Measurements from ENCODE around the gene NCK2. TPM values are rescaled to one million over a fixed set of nuclear protein-coding genes. Genes with fewer than 3 reads are reported as not detected.

The NCK2 gene
- total RNA-seq, 8 experiments from 2014 or later: 5.5 to 43.3 (median 27.3) TPM

GRCh38 chr2:105934467-105934866 is 189.8 kb downstream of the NCK2 start:
- in situ Hi-C loops (cut with MboI; ENCODE audit: low pct_unique_long_range_greater_than_20kb in 2 of 9, low sequenced_read_pairs in 9 of 9, unreplicated experiment in 9 of 9): loop anchor here in 1 of 9 experiments (25.0 kb wide), 2 partner anchors 97 to 372 kb away; no protein-coding TSS in a partner anchor
- WGBS, 10 experiments: 0 to 73% (median 45%) methylated on average over 1 to 6 of the region's 7 CpGs; no CpG with 5 or more reads in 1 of the 10 experiments
- no peak overlapping the region for H3K27ac ChIP-seq

GRCh38 chr2:105935063-105935462 is 190.4 kb downstream of the NCK2 start:
- Histone ChIP-seq H3K4me1 (replicated peaks in 1 of 2) (peaks cover 2 to 7% of the 10 kb centered on the region in 2 donors), H3K4me3 (no peak overlapping the region), H3K27ac (no peak overlapping the region)
- in situ Hi-C loops (cut with MboI; ENCODE audit: low pct_unique_long_range_greater_than_20kb in 2 of 9, low sequenced_read_pairs in 9 of 9, unreplicated experiment in 9 of 9): loop anchor here in 1 of 9 experiments (25.0 kb wide), 2 partner anchors 98 to 373 kb away; no protein-coding TSS in a partner anchor
- no peak for ATAC-seq (replicated peaks in 6 of 8)
- WGBS, 10 experiments: 0 to 92% (median 63%) methylated on average over 1 to 3 of the region's 3 CpGs; no CpG with 5 or more reads in 3 of the 10 experiments

More at GRCh38 chr2:105934467-105934866, 189.8 kb downstream of the NCK2 start:
- peaks cover 2 to 7% of the 10 kb centered on the region in 2 donors for H3K4me1 ChIP-seq (replicated peaks in 1 of 2)
- no peak overlapping the region for H3K4me3 ChIP-seq
- peak in 1 of 8 experiments; percentile 49 for ATAC-seq (replicated peaks in 6 of 8)

GRCh38 chr2:105936954-105937353 is 192.2 kb downstream of the NCK2 start:
- no peak for ATAC-seq (replicated peaks in 6 of 8)
- H3K4me3 ChIP-seq: no peak overlapping the region
- 33 to 100% (median 83%) methylated on average over 1 to 4 of the region's 6 CpGs; no CpG with 5 or more reads in 6 of the 10 experiments for WGBS, 10 experiments
- H3K4me1 ChIP-seq (replicated peaks in 1 of 2): peaks cover 2 to 7% of the 10 kb centered on the region in 2 donors
- in situ Hi-C loops (cut with MboI; ENCODE audit: low pct_unique_long_range_greater_than_20kb in 2 of 9, low sequenced_read_pairs in 9 of 9, unreplicated experiment in 9 of 9): loop anchor here in 1 of 9 experiments (25.0 kb wide), 2 partner anchors 100 to 375 kb away; no protein-coding TSS in a partner anchor
- no peak overlapping the region for H3K27ac ChIP-seq

DNA sequence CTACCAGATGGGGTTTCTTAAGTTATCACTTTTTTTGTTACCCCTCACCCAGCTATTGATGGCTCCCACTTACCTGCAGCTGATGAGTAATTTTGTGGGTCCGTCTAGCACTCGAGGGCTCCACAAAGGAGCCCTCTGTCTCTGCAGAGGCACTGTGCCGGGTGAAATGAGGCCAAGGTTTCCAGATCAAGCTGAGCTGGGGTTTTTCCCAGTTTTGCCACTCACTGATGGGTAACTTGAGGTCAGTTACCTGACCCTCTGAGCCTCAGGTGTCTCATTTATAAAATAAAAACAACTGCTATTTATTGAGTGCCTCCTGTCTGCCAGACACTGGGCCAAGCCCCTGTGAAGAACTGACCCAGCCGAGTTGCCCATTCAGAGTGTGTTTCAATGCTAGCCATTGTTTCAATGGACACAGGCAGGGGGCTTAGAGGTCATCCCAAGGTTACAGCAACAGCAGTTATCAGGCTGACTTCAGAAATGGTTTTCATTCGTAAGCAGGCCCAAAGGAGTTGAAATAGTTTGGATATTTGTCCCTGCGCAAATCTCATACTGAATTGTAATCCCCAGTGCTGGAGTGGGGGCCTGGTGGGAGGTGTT is 192.9 kb downstream of the NCK2 start:
- ATAC-seq (replicated peaks in 6 of 8): no peak
- in situ Hi-C loops (cut with MboI; ENCODE audit: low pct_unique_long_range_greater_than_20kb in 2 of 9, low sequenced_read_pairs in 9 of 9, unreplicated experiment in 9 of 9): loop anchor here in 1 of 9 experiments (25.0 kb wide), 2 partner anchors 100 to 375 kb away; no protein-coding TSS in a partner anchor
- WGBS, 10 experiments: 38 to 84% (median 65%) methylated on average over 1 to 6 of the region's 6 CpGs; no CpG with 5 or more reads in 1 of the 10 experiments

More for the DNA sequence above, 192.9 kb downstream of the NCK2 start:
- peaks cover 2 to 7% of the 10 kb centered on the region in 2 donors for H3K4me1 ChIP-seq (replicated peaks in 1 of 2)
- H3K4me3 ChIP-seq: no peak overlapping the region
- no peak overlapping the region for H3K27ac ChIP-seq

Measured in motor neuron (in vitro differentiated cells).